HCT116 (cell line): ENCODE measurements around the gene PAPOLB.

Experiments
- CEBPB ChIP-seq: IDR thresholded peaks from 2 replicates; pipeline ENCODE4 v1.6.1; 2012; ENCODE audit warnings: low read depth
- CTCF ChIP-seq, 3 experiments: fragments of 200-600 bp in 1 of 3; sonication (generic) in 1 of 3; IDR thresholded peaks in 2 of 3; conservative IDR thresholded peaks in 1 of 3; 2 replicates each; pipeline ENCODE4 v1.5.1; 2012 to 2017; ENCODE audit warnings: low read depth in 2 of 3, low read length in 2 of 3, antibody characterized with exemption in 1 of 3, borderline replicate concordance in 1 of 3, control low read depth in 1 of 3, mild to moderate bottlenecking in 1 of 3, mixed read lengths in 1 of 3, mixed run types in 1 of 3, moderate library complexity in 1 of 3; ENCODE audit not compliant: insufficient read depth in 1 of 3
- EGR1 ChIP-seq: IDR thresholded peaks from 2 replicates; pipeline ENCODE4 v1.6.1; 2012; ENCODE audit warnings: low read depth
- EZH2 ChIP-seq: fragments of 200-600 bp; sonication (generic); IDR thresholded peaks from 2 replicates; pipeline ENCODE4 v1.6.1; 2017; ENCODE audit warnings: antibody characterized with exemption, mixed run types
- MAX ChIP-seq: IDR thresholded peaks from 2 replicates; pipeline ENCODE4 v1.6.1; 2012
- POLR2A ChIP-seq: IDR thresholded peaks from 2 replicates; pipeline ENCODE4 v1.7.0; 2011; ENCODE audit warnings: borderline replicate concordance; ENCODE audit not compliant: insufficient read depth, insufficient read length; ENCODE audit errors: extremely low read depth
- POLR2AphosphoS5 ChIP-seq: IDR thresholded peaks from 2 replicates; pipeline ENCODE4 v1.6.1; 2011; ENCODE audit warnings: mild to moderate bottlenecking, low read depth, low read length, moderate library complexity
- RAD21 ChIP-seq: IDR thresholded peaks from 2 replicates; pipeline ENCODE4 v1.6.1; 2012; ENCODE audit warnings: low read depth, mild to moderate bottlenecking
- SIN3A ChIP-seq: IDR thresholded peaks from 2 replicates; pipeline ENCODE4 v1.6.1; 2012; ENCODE audit warnings: low read depth
- SP1 ChIP-seq: IDR thresholded peaks from 2 replicates; pipeline ENCODE4 v1.6.1; 2012; ENCODE audit warnings: low read depth
- YY1 ChIP-seq: IDR thresholded peaks from 2 replicates; pipeline ENCODE4 v1.6.1; 2011; ENCODE audit warnings: low read length, low read depth, moderate library complexity, mild to moderate bottlenecking; ENCODE audit not compliant: insufficient replicate concordance; ENCODE audit errors: extremely low read depth
- ZBTB33 ChIP-seq: IDR thresholded peaks from 2 replicates; pipeline ENCODE4 v1.6.1; 2011; ENCODE audit warnings: mild to moderate bottlenecking, low read length, moderate library complexity; ENCODE audit not compliant: insufficient replicate concordance; ENCODE audit errors: extremely low read depth
- ZFX ChIP-seq: fragments of 450-650 bp; IDR thresholded peaks from 2 replicates; pipeline ENCODE4 v1.6.1; 2017

GRCh38 chr7:4815609-4816418 is 46.0 kb downstream of the PAPOLB start:
- TF ChIP-seq SIN3A = no peak
- TF ChIP-seq CTCF (IDR thresholded peaks at IDR 0.05 in 2 of 3, conservative IDR thresholded peaks at IDR 0.05 in 1 of 3; ENCODE audit: borderline replicate concordance in 1 of 3, insufficient read depth in 1 of 3, low read depth in 2 of 3, low read length in 2 of 3) = no peak
- TF ChIP-seq POLR2AphosphoS5 = no peak
- no peak for TF ChIP-seq POLR2A
- no peak for TF ChIP-seq YY1
- TF ChIP-seq RAD21 = no peak
- TF ChIP-seq ZFX = no peak
- no peak for TF ChIP-seq MAX
- no peak for TF ChIP-seq SP1
- TF ChIP-seq EGR1 = no peak
- TF ChIP-seq ZBTB33 = no peak
- no peak for TF ChIP-seq CEBPB
- TF ChIP-seq EZH2 = no peak
